Measurements from ENCODE around the gene SPATA45. TPM values are rescaled to one million over a fixed set of nuclear protein-coding genes. Genes with fewer than 3 reads are reported as not detected.

SPATA45 gene
- not detected in 2 replicates for total RNA-seq

GRCh38 chr1:212847549-212847948, at the start of gene SPATA45:
Gene SPATA45, minus strand, starts transcription at chr1:212847649. Its CDS starts 11,500 bp downstream, at chr1:212836149.

DNA sequence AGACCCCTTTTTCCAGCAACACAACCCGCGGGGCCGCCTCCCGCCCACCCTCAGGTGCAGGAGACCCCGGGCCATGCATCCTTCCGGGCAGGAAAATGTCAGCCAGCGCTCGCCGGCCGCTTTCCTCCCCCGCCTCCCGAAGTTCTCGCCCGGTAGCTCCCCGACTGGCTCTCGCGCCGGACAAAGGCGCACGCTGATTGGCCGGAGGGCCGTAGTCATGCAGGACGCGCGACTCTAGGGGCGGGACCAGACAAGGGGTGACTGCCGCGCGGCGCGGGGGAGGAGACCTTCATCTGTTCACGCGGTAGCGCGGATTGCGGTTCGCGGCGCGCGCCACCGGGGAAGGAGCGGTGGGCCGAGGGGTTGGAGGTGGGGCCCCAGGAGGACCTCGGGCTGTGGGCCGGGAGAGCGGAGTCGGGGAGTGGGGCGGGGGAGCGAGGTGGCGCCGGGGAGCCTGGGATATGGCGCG, 10.6 kb upstream of the SPATA45 start, which contains the start of gene FLVCR1:
FLVCR1 (plus strand) TSS at position 284 of the 469 bp plus-strand sequence; CDS start at position 462, 178 bp downstream.

GRCh38 chr1:212791676-212792395, 55.6 kb downstream of the SPATA45 start, which contains the start of the genes NSL1 and TATDN3:
Gene NSL1, minus strand, starts transcription at chr1:212791777. Its CDS starts 14 bp downstream, at chr1:212791763.
Gene TATDN3, plus strand, starts transcription at chr1:212791894. Its CDS starts 28 bp downstream, at chr1:212791922.

Other genes starting within 250 kb of the SPATA45 start
- gene ATF3, start 238.9 kb downstream of the SPATA45 start, total RNA-seq = 3.6 and 9.1 TPM in 2 replicates
- gene BATF3, start 147.8 kb downstream of the SPATA45 start, total RNA-seq = 3.9 and 9.8 TPM in 2 replicates
- 34.5 and 43.4 TPM in 2 replicates for gene NSL1, start 55.9 kb downstream of the SPATA45 start, total RNA-seq
- 10.5 and 24.7 TPM in 2 replicates for gene TATDN3, start 55.8 kb downstream of the SPATA45 start, total RNA-seq
- gene FLVCR1, start 10.6 kb upstream of the SPATA45 start, total RNA-seq = 4.2 and 5.4 TPM in 2 replicates
- 3.5 and 6.8 TPM in 2 replicates for gene VASH2, start 102.9 kb upstream of the SPATA45 start, total RNA-seq
- 19.3 and 62.1 TPM in 2 replicates for gene ANGEL2, start 168.2 kb upstream of the SPATA45 start, total RNA-seq
- gene RPS6KC1, start 203.6 kb upstream of the SPATA45 start, total RNA-seq = 14.5 and 14.7 TPM in 2 replicates

Measured in epithelial cell of alveolus of lung (primary cell).